ENCODE data around the gene ADCY9. TPM values are rescaled to one million over a fixed set of nuclear protein-coding genes. Genes with fewer than 3 reads are reported as not detected.
"Not testable (repeated sequence)": the region's sequence is repeated elsewhere in the genome, so short reads cannot be mapped to it uniquely, and the experiment has no call there.

The ADCY9 gene
- polyA plus RNA-seq, 6 donors from 2014 or later = 0.08 to 0.91 (median 0.19) TPM

GRCh38 chr16:3966681-3967080 is 149.6 kb downstream of the ADCY9 start:
- peaks cover 0 to 2% (median 0%) of the 10 kb centered on the region in 7 donors for H3K9me3 Mint-ChIP-seq
- no peak for ATAC-seq (ENCODE audit: low read depth in 2 of 2)
- H3K27ac Mint-ChIP-seq = peak overlapping the region in 4 of 6 donors; percentile 43 to 97 (median 67)

GRCh38 chr16:3965781-3966582 is 150.3 kb downstream of the ADCY9 start:
- Mint-ChIP-seq H3K27ac (peak overlapping the region in 5 of 6 donors; percentile 27 to 97 (median 66)), H3K4me1 (peaks cover 5 to 19% (median 10%) of the 10 kb centered on the region in 3 donors), H3K9me3 (peaks cover 0 to 2% (median 0%) of the 10 kb centered on the region in 7 donors), H3K36me3 (peaks cover 6 to 11% of the 10 kb centered on the region in 2 donors), H3K27me3 (peaks cover under 1 to 12% (median 11%) of the 10 kb centered on the region in 3 donors), H3K4me3 (no peak overlapping the region)
- DNase-seq (no peak), ATAC-seq (ENCODE audit: low read depth in 2 of 2) (no peak)

More at GRCh38 chr16:3966681-3967080, 149.6 kb downstream of the ADCY9 start:
- H3K27me3 Mint-ChIP-seq = peaks cover 0 to 12% (median 11%) of the 10 kb centered on the region in 3 donors
- H3K36me3 Mint-ChIP-seq = peaks cover 6 to 11% of the 10 kb centered on the region in 2 donors
- peaks cover 5 to 16% (median 10%) of the 10 kb centered on the region in 3 donors for H3K4me1 Mint-ChIP-seq
- DNase-seq = no peak
- H3K4me3 Mint-ChIP-seq = no peak overlapping the region

GRCh38 chr16:3965306-3965705 is 150.9 kb downstream of the ADCY9 start:
- Mint-ChIP-seq H3K4me3 (no peak overlapping the region), H3K36me3 (peaks cover 6 to 11% of the 10 kb centered on the region in 2 donors), H3K27ac (peak overlapping the region in 4 of 6 donors; percentile 63 to 97 (median 76)), H3K4me1 (peaks cover 5 to 24% (median 10%) of the 10 kb centered on the region in 3 donors), H3K9me3 (peaks cover 0 to 2% (median 0%) of the 10 kb centered on the region in 7 donors), H3K27me3 (peaks cover 4 to 12% (median 11%) of the 10 kb centered on the region in 3 donors)
- no peak for ATAC-seq (ENCODE audit: low read depth in 2 of 2)
- no peak for DNase-seq

GRCh38 chr16:3964686-3965290 is 151.5 kb downstream of the ADCY9 start:
- H3K9me3 Mint-ChIP-seq = peaks cover 0 to 2% (median 0%) of the 10 kb centered on the region in 7 donors
- H3K4me1 Mint-ChIP-seq = peaks cover 5 to 25% (median 10%) of the 10 kb centered on the region in 3 donors
- no peak overlapping the region for H3K4me3 Mint-ChIP-seq
- ATAC-seq (ENCODE audit: low read depth in 2 of 2) (no peak), DNase-seq (no peak)
- H3K36me3 Mint-ChIP-seq = peaks cover 6 to 11% of the 10 kb centered on the region in 2 donors
- peaks cover 4 to 12% (median 11%) of the 10 kb centered on the region in 3 donors for H3K27me3 Mint-ChIP-seq
- H3K27ac Mint-ChIP-seq = peak overlapping the region in 5 of 6 donors; percentile 47 to 97 (median 79)

- DNase-seq = no peak
- peak overlapping the region; percentile 38 to 99 (median 96) for H3K27ac Mint-ChIP-seq
- H3K27me3 Mint-ChIP-seq = peaks cover 9 to 12% (median 12%) of the 10 kb centered on the region in 3 donors
- peaks cover 5 to 25% (median 10%) of the 10 kb centered on the region in 3 donors for H3K4me1 Mint-ChIP-seq
- H3K36me3 Mint-ChIP-seq = peaks cover 6 to 11% of the 10 kb centered on the region in 2 donors
- H3K9me3 Mint-ChIP-seq = peaks cover 0 to 2% (median 0%) of the 10 kb centered on the region in 7 donors
- no peak for ATAC-seq (ENCODE audit: low read depth in 2 of 2)
- no peak overlapping the region for H3K4me3 Mint-ChIP-seq
Observed at GRCh38 chr16:3963886-3964685, 152.2 kb downstream of the ADCY9 start.

GRCh38 chr16:3963203-3963602 is 153.0 kb downstream of the ADCY9 start:
- peaks cover 0 to 2% (median 0%) of the 10 kb centered on the region in 7 donors for H3K9me3 Mint-ChIP-seq

GRCh38 chr16:3961449-3961849 is 154.8 kb downstream of the ADCY9 start:
- Mint-ChIP-seq H3K4me1 (peaks cover 5 to 25% (median 10%) of the 10 kb centered on the region in 3 donors), H3K27ac (peak overlapping the region in 4 of 6 donors; percentile 20 to 82 (median 53)), H3K36me3 (peaks cover 6 to 8% of the 10 kb centered on the region in 2 donors), H3K27me3 (peaks cover 21 to 25% (median 24%) of the 10 kb centered on the region in 3 donors), H3K4me3 (peak overlapping the region in 1 of 8 donors; percentile 82), H3K9me3 (no peaks in the 10 kb centered on the region)
- no peak for DNase-seq
- no peak for ATAC-seq (ENCODE audit: low read depth in 2 of 2)

More at GRCh38 chr16:3963203-3963602, 153.0 kb downstream of the ADCY9 start:
- peaks cover 6 to 11% of the 10 kb centered on the region in 2 donors for H3K36me3 Mint-ChIP-seq
- H3K27me3 Mint-ChIP-seq = peaks cover 12 to 17% (median 12%) of the 10 kb centered on the region in 3 donors
- ATAC-seq (ENCODE audit: low read depth in 2 of 2) (peak; percentile 69 to 71), DNase-seq (peak; percentile 68)
- peak overlapping the region in 7 of 8 donors; percentile 7 to 76 (median 41) for H3K4me3 Mint-ChIP-seq
- peak overlapping the region; percentile 88 to 99 (median 98) for H3K27ac Mint-ChIP-seq
- peaks cover 5 to 25% (median 10%) of the 10 kb centered on the region in 3 donors for H3K4me1 Mint-ChIP-seq

- H3K36me3 Mint-ChIP-seq; DNase-seq; ATAC-seq (ENCODE audit: low read depth in 2 of 2); H3K9me3 Mint-ChIP-seq: not testable (repeated sequence)
- Mint-ChIP-seq H3K27ac (peak overlapping the region in 2 of 6 donors; percentile 20 to 86), H3K4me1 (peaks cover 5 to 25% (median 10%) of the 10 kb centered on the region in 3 donors), H3K27me3 (peaks cover 24 to 35% (median 30%) of the 10 kb centered on the region in 3 donors), H3K4me3 (peak overlapping the region in 4 of 8 donors; percentile 25 to 87 (median 56))
Observed at GRCh38 chr16:3959926-3960590, 156.2 kb downstream of the ADCY9 start.

- Mint-ChIP-seq H3K27me3 (peaks cover 31 to 44% (median 39%) of the 10 kb centered on the region in 3 donors), H3K4me1 (peaks cover 5 to 27% (median 10%) of the 10 kb centered on the region in 3 donors), H3K9me3 (peaks cover 0 to 3% (median 0%) of the 10 kb centered on the region in 7 donors), H3K36me3 (peaks cover 0 to 6% of the 10 kb centered on the region in 2 donors), H3K27ac (no peak overlapping the region), H3K4me3 (peak overlapping the region in 1 of 8 donors; percentile 53)
- no peak for ATAC-seq (ENCODE audit: low read depth in 2 of 2)
- no peak for DNase-seq
Observed at GRCh38 chr16:3959148-3959547, 157.1 kb downstream of the ADCY9 start.

GRCh38 chr16:3957344-3957980 is 158.8 kb downstream of the ADCY9 start:
- peaks cover 0 to 16% (median 0%) of the 10 kb centered on the region in 3 donors for H3K4me1 Mint-ChIP-seq
- H3K9me3 Mint-ChIP-seq = peaks cover 0 to 4% (median 0%) of the 10 kb centered on the region in 7 donors
- H3K27me3 Mint-ChIP-seq = peaks cover 21 to 39% (median 36%) of the 10 kb centered on the region in 3 donors
- no peaks in the 10 kb centered on the region for H3K36me3 Mint-ChIP-seq
- H3K27ac Mint-ChIP-seq = peak overlapping the region in 1 of 6 donors; percentile 77
- no peak overlapping the region for H3K4me3 Mint-ChIP-seq
- ATAC-seq (ENCODE audit: low read depth in 2 of 2) (no peak), DNase-seq (no peak)

GRCh38 chr16:3954411-3954921 is 161.8 kb downstream of the ADCY9 start:
- Mint-ChIP-seq H3K27me3 (peaks cover 27 to 58% (median 42%) of the 10 kb centered on the region in 3 donors), H3K27ac (no peak overlapping the region), H3K4me3 (no peak overlapping the region), H3K9me3 (peaks cover 0 to 4% (median 0%) of the 10 kb centered on the region in 7 donors), H3K4me1 (peaks cover 0 to 3% (median 0%) of the 10 kb centered on the region in 3 donors), H3K36me3 (no peaks in the 10 kb centered on the region)
- DNase-seq = no peak
- ATAC-seq (ENCODE audit: low read depth in 2 of 2) = no peak
